Tibial nerve (tissue), 4 donors: ENCODE data around the gene HDHD3. TPM values are rescaled to one million over a fixed set of nuclear protein-coding genes. Genes with fewer than 3 reads are reported as not detected.

Experiments used
- DNase-seq, 2 donors: peaks; one replicate each; pipeline ENCODE4 v3.0.0-alpha.2; 2019; ENCODE audit warnings: low spot score in 2 of 2
- H3K27ac ChIP-seq, 4 donors: fragments of 200-600 bp; sonication (generic) in 3 of 4; one replicate each; pipeline ENCODE4 v1.5.1; 2017 to 2019; ENCODE audit warnings: mild to moderate bottlenecking in 1 of 4
- H3K27me3 ChIP-seq, 2 donors: fragments of 200-600 bp; sonication (generic) in 1 of 2; one replicate each; pipeline versions ENCODE4 v1.5.1 to v1.6.0; 2017 to 2019
- H3K36me3 ChIP-seq, 3 donors: fragments of 200-600 bp; sonication (generic); one replicate each; pipeline ENCODE4 v1.5.1; 2018 to 2019
- H3K4me1 ChIP-seq, 4 donors: fragments of 200-600 bp; sonication (generic) in 3 of 4; one replicate each; pipeline ENCODE4 v1.5.1; 2017 to 2019
- H3K4me3 ChIP-seq, 4 donors: fragments of 200-600 bp; sonication (generic) in 3 of 4; one replicate each; pipeline ENCODE4 v1.5.1; 2017 to 2019; ENCODE audit warnings: mild to moderate bottlenecking in 1 of 4, moderate library complexity in 1 of 4
- H3K9me3 ChIP-seq, 4 donors: fragments of 200-600 bp; sonication (generic) in 3 of 4; one replicate each; pipeline ENCODE4 v1.5.1; 2017 to 2019
- EP300 ChIP-seq, 2 donors: sonication (generic); formaldehyde crosslinking; IDR thresholded peaks; one replicate each; pipeline ENCODE4 v1.6.1; 2017; ENCODE audit warnings: antibody characterized with exemption in 2 of 2, mild to moderate bottlenecking in 1 of 2
- POLR2A ChIP-seq, 2 donors: fragments of 450-650 bp; IDR thresholded peaks; one replicate each; pipeline ENCODE4 v1.6.1; 2017; ENCODE audit warnings: antibody characterized with exemption in 2 of 2, mild to moderate bottlenecking in 2 of 2, moderate library complexity in 2 of 2
- WGBS, 2 donors: methylation state at CpG; one replicate each; pipeline ENCODE4 v1.1.5; 2018; 5-methylcytosine and 5-hydroxymethylcytosine counted together
- total RNA-seq, 4 donors: library from RNA; depleted of rRNA; stranded (reverse); fragments of >200 nt; gene quantifications; one replicate each; pipeline ENCODE4 v1.1.0, GENCODE V29; 2016
- TF ChIP-seq, protein P1 (sequence below), 5 experiments: fragments of 200-600 bp in 3 of 5; fragments of 450-650 bp in 2 of 5; sonication (generic) in 3 of 5; IDR thresholded peaks; one replicate each; pipeline ENCODE4 v1.5.1; 2016 to 2019; ENCODE audit warnings: antibody characterized with exemption in 5 of 5, mild to moderate bottlenecking in 3 of 5, moderate library complexity in 2 of 5

HDHD3 gene
- total RNA-seq, 4 donors from 2014 or later, result 19.7 to 53.5 (median 25.7) TPM

DNA sequence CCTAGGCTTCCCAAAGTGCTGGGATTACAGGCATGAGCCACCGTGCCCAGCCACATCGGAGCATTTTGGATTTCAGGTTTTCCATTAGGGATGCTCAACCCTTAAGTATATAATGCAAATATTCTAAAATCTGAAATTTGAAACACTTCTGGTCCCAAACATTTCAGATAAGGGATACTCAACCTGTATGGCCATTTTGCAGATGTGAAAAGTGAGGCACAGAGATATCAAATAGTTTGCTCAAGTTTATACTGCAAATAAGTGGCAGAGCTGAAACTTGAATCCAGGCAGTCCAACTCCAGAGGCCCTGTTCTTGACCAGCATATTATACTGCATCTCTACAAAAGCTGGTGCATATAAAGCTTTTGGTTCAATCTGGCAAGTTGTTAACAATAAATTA lies 39.1 kb downstream of the HDHD3 start:
- H3K9me3 ChIP-seq, result no peaks in the 10 kb centered on the region
- 95 to 98% methylated on average over 2 of the region's 2 CpGs for WGBS, 2 donors
- H3K27ac ChIP-seq, result no peak overlapping the region

DNA sequence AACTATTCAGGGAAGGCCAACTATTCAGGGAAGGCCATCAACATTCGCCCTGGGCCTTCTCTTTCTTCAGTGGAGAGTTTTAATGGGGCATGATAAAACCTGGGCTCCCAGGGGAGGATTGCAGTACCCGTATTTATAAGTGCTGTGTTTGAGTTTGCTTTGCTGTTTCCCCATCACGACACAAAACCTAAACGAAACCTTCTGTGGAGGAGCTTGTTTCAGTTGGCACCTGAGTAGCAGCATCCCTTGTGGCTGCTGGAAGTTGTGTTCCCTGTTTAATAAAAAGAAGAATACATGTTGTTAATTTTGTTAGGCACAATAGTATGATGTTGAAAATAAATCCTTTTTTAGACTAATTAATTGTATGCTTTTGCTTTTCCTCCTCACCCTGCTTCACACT lies 45.0 kb downstream of the HDHD3 start:
- H3K4me1 ChIP-seq, result no peaks in the 10 kb centered on the region
- 54 to 63% methylated on average over 4 of the region's 4 CpGs for WGBS, 2 donors
- no peaks in the 10 kb centered on the region for H3K27me3 ChIP-seq
- no peak for TF ChIP-seq POLR2A (IDR thresholded peaks at IDR 0.05)
- no peak for TF ChIP-seq EP300 (IDR thresholded peaks at IDR 0.05)
- TF ChIP-seq, protein P1, sequence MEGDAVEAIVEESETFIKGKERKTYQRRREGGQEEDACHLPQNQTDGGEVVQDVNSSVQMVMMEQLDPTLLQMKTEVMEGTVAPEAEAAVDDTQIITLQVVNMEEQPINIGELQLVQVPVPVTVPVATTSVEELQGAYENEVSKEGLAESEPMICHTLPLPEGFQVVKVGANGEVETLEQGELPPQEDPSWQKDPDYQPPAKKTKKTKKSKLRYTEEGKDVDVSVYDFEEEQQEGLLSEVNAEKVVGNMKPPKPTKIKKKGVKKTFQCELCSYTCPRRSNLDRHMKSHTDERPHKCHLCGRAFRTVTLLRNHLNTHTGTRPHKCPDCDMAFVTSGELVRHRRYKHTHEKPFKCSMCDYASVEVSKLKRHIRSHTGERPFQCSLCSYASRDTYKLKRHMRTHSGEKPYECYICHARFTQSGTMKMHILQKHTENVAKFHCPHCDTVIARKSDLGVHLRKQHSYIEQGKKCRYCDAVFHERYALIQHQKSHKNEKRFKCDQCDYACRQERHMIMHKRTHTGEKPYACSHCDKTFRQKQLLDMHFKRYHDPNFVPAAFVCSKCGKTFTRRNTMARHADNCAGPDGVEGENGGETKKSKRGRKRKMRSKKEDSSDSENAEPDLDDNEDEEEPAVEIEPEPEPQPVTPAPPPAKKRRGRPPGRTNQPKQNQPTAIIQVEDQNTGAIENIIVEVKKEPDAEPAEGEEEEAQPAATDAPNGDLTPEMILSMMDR (IDR thresholded peaks at IDR 0.05), result no peak
- DNase-seq, result no peak
- H3K9me3 ChIP-seq, result no peaks in the 10 kb centered on the region
- peaks cover 0 to 46% (median 0%) of the 10 kb centered on the region in 3 donors for H3K36me3 ChIP-seq
- H3K4me3 ChIP-seq, result no peak overlapping the region
- no peak overlapping the region for H3K27ac ChIP-seq

More for the DNA sequence above, 39.1 kb downstream of the HDHD3 start:
- TF ChIP-seq POLR2A (IDR thresholded peaks at IDR 0.05) (no peak), EP300 (IDR thresholded peaks at IDR 0.05) (no peak)
- TF ChIP-seq, protein P1 (IDR thresholded peaks at IDR 0.05), result no peak
- Histone ChIP-seq H3K4me3 (no peak overlapping the region), H3K4me1 (peaks cover 0 to 15% (median 4%) of the 10 kb centered on the region in 4 donors), H3K27me3 (no peaks in the 10 kb centered on the region), H3K36me3 (peaks cover 0 to 8% (median 0%) of the 10 kb centered on the region in 3 donors)
- no peak for DNase-seq

DNA sequence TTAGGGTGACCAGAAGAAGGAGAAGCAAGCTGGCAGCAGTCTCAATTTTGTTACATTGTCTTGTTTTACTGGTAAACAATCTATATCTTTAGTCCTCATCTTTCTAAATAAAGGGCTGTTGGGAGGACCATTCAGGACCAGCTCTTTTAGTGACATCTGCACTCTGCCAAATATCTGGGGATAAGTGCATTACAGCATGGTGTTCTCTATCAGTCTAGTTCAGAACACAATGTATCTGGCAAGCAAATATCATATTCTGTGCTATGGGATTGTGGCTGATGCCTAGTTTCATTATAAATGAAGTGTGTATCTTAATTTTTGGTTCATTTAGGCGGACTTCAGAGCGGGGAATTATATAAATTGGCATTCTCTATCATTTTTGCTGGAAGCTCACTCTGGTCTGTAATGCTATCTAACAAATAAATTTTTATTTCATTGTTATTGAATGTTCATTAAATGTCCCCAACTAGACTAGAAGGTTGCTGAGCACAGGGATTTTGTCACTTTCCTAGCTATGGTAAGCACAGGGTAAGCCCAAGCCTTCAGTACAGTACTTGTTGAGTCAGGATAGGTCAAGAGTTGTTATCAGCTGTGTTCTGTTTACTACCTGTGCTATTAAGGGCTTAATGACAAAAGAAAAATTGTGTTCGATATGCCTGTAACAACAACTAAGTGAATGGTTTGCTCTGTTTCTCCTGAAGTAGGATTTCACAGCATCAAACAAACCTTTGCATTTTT lies 48.6 kb downstream of the HDHD3 start:
- peaks cover 0 to 48% (median 0%) of the 10 kb centered on the region in 3 donors for H3K36me3 ChIP-seq
- no peak overlapping the region for H3K4me3 ChIP-seq
- H3K27ac ChIP-seq, result no peak overlapping the region
- DNase-seq, result no peak
- no peaks in the 10 kb centered on the region for H3K4me1 ChIP-seq
- no peaks in the 10 kb centered on the region for H3K9me3 ChIP-seq
- H3K27me3 ChIP-seq, result no peaks in the 10 kb centered on the region
- 97 to 98% methylated on average over 3 of the region's 3 CpGs for WGBS, 2 donors
- TF ChIP-seq, protein P1 (IDR thresholded peaks at IDR 0.05), result no peak
- TF ChIP-seq POLR2A (IDR thresholded peaks at IDR 0.05), result no peak
- no peak for TF ChIP-seq EP300 (IDR thresholded peaks at IDR 0.05)

DNA sequence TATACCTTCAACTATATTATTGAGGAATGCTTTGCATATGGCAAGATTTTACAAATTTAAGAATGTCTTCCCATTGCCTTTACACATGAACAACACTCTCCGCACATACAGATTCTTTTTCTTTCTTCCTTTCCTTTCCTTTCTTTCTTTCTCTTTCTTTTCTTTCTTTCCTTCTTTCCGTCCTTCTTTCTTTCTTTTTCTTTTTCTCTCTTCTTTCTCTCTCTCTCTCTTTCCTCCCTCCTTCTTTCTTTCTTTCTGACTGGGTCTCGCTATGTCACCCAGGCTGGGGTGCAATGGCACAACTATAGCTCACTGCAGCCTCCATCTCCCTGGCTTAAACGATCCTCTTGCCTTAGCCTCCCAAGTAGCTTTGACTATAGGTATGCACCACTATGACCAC lies 50.6 kb downstream of the HDHD3 start:
- peaks cover 0 to 46% (median 0%) of the 10 kb centered on the region in 3 donors for H3K36me3 ChIP-seq
- H3K9me3 ChIP-seq, result no peaks in the 10 kb centered on the region
- no peak for DNase-seq
- H3K4me1 ChIP-seq, result no peaks in the 10 kb centered on the region
- 91 to 96% methylated on average over 4 of the region's 4 CpGs for WGBS, 2 donors
- TF ChIP-seq, protein P1 (IDR thresholded peaks at IDR 0.05), result no peak
- TF ChIP-seq EP300 (IDR thresholded peaks at IDR 0.05) (no peak), POLR2A (IDR thresholded peaks at IDR 0.05) (no peak)
- H3K4me3 ChIP-seq, result no peak overlapping the region
- H3K27me3 ChIP-seq, result no peaks in the 10 kb centered on the region
- H3K27ac ChIP-seq, result no peak overlapping the region

Other genes with a start within 250 kb of the HDHD3 start
- gene SLC31A2, start 226.0 kb downstream of the HDHD3 start, total RNA-seq, result 10 to 100 TPM; 25.3 to 50.4 (median 39.9) TPM
- 10 to 100 TPM; 25.7 to 43.8 (median 29.2) TPM for gene FKBP15, start 155.7 kb downstream of the HDHD3 start, total RNA-seq
- 10 to 100 TPM in 2 of 4 donors, 1 to 10 TPM in 2; 6.5 to 12.9 (median 10.6) TPM for gene SLC31A1, start 155.4 kb downstream of the HDHD3 start, total RNA-seq
- 10 to 100 TPM; 16.3 to 39.1 (median 26.8) TPM for gene CDC26, start 101.4 kb downstream of the HDHD3 start, total RNA-seq
- gene PRPF4, start 101.3 kb downstream of the HDHD3 start, total RNA-seq, result 10 to 100 TPM in 2 of 4 donors, 1 to 10 TPM in 2; 9.0 to 14.4 (median 10.9) TPM
- gene RNF183, start 73.6 kb downstream of the HDHD3 start, total RNA-seq, result under 1 TPM in 1 of 4 donors, not detected in 3; 0.20 TPM
- 1 to 10 TPM in 3 of 4 donors, under 1 TPM in 1; 0.60 to 2.8 (median 1.4) TPM for gene WDR31, start 36.7 kb downstream of the HDHD3 start, total RNA-seq
- gene BSPRY, start 27.4 kb downstream of the HDHD3 start, total RNA-seq, result under 1 TPM in 3 of 4 donors, not detected in 1; 0.21 to 0.59 (median 0.30) TPM
- 10 to 100 TPM; 36.3 to 80.4 (median 46.8) TPM for gene ALAD, start 24.3 kb upstream of the HDHD3 start, total RNA-seq
- 10 to 100 TPM; 22.2 to 28.4 (median 26.0) TPM for gene POLE3, start 33.7 kb upstream of the HDHD3 start, total RNA-seq
- gene C9orf43, start 33.8 kb upstream of the HDHD3 start, total RNA-seq, result 1 to 10 TPM in 1 of 4 donors, under 1 TPM in 1, not detected in 2; 0.59 to 1.3 TPM
- 10 to 100 TPM; 18.0 to 45.9 (median 35.2) TPM for gene RGS3, start 86.7 kb upstream of the HDHD3 start, total RNA-seq